Tibial artery (tissue), 4 donors: Measurements from ENCODE around the gene FZR1.
A peak's percentile ranks its signal among the peaks of the same experiment; 100 is the strongest.

Source experiments
- DNase-seq, 2 donors: peaks; one replicate each; pipeline ENCODE4 v3.0.0-alpha.2; 2019
- H3K27ac ChIP-seq, 2 donors: fragments of 200-600 bp; sonication (generic) in 1 of 2; 1 replicate in 1 of 2; 2 replicates in 1 of 2; pipeline ENCODE4 v1.5.1; 2018 to 2019; ENCODE audit warnings: mild to moderate bottlenecking in 1 of 2
- H3K27me3 ChIP-seq, 2 donors: fragments of 200-600 bp; sonication (generic) in 1 of 2; one replicate each; pipeline versions ENCODE4 v1.5.1 to v1.6.0; 2016 to 2019
- H3K36me3 ChIP-seq, 3 donors: fragments of 200-600 bp; sonication (generic) in 2 of 3; one replicate each; pipeline ENCODE4 v1.5.1; 2016 to 2019; ENCODE audit warnings: mild to moderate bottlenecking in 2 of 3
- H3K4me1 ChIP-seq, 4 donors: fragments of 200-600 bp; sonication (generic) in 2 of 4; 1 replicate in 3 of 4; 2 replicates in 1 of 4; pipeline ENCODE4 v1.5.1; 2016 to 2019
- H3K4me3 ChIP-seq, 2 donors: fragments of 200-600 bp; sonication (generic) in 1 of 2; 1 replicate in 1 of 2; 2 replicates in 1 of 2; pipeline ENCODE4 v1.5.1; 2018 to 2019; ENCODE audit warnings: mild to moderate bottlenecking in 2 of 2
- H3K9me3 ChIP-seq, 3 donors: fragments of 200-600 bp; sonication (generic) in 1 of 3; one replicate each; pipeline ENCODE4 v1.5.1; 2016 to 2019
- CTCF ChIP-seq, 2 experiments: fragments of 200-600 bp in 1 of 2; fragments of 450-650 bp in 1 of 2; IDR thresholded peaks; one replicate each; pipeline ENCODE4 v1.5.1; 2017 to 2019; ENCODE audit warnings: antibody characterized with exemption in 2 of 2, mild to moderate bottlenecking in 1 of 2, moderate library complexity in 1 of 2
- intact Hi-C: fragments of 100-400 bp; cut with DNase I; formaldehyde crosslinking; loops from one replicate; pipeline ENCODE4 v1.15.0; 2023; ENCODE audit warnings: low total_unique reads

Gene FZR1

GRCh38 chr19:3539756-3540118 lies 33.6 kb downstream of the FZR1 start:
- Histone ChIP-seq H3K27ac (no peak overlapping the region), H3K27me3 (no peaks in the 10 kb centered on the region), H3K9me3 (no peaks in the 10 kb centered on the region), H3K4me3 (no peak overlapping the region), H3K4me1 (peaks cover 0 to 28% (median 10%) of the 10 kb centered on the region in 4 donors), H3K36me3 (peaks cover 12 to 51% (median 13%) of the 10 kb centered on the region in 3 donors)
- TF ChIP-seq CTCF (IDR thresholded peaks at IDR 0.05) = no peak
- no peak for DNase-seq
- intact Hi-C loops = loop anchor here (5.0 to 10.0 kb wide), 2 partner anchors 168 to 425 kb away; partner anchors contain the start of gene TJP3

GRCh38 chr19:3543150-3544057 lies 37.3 kb downstream of the FZR1 start:
- intact Hi-C loops = loop anchor here (5.0 kb wide), 1 partner anchor 164 kb away; the partner anchor contains the start of gene TJP3
- no peaks in the 10 kb centered on the region for H3K27me3 ChIP-seq
- peak; percentile 34 to 88 for DNase-seq
- peak overlapping the region; percentile 46 to 59 for H3K27ac ChIP-seq
- no peaks in the 10 kb centered on the region for H3K9me3 ChIP-seq
- peaks cover 0 to 50% (median 7%) of the 10 kb centered on the region in 3 donors for H3K36me3 ChIP-seq
- TF ChIP-seq CTCF (IDR thresholded peaks at IDR 0.05) = no peak
- peaks cover 0 to 21% (median 10%) of the 10 kb centered on the region in 4 donors for H3K4me1 ChIP-seq
- no peak overlapping the region for H3K4me3 ChIP-seq

- peaks cover 0 to 44% (median 7%) of the 10 kb centered on the region in 3 donors for H3K36me3 ChIP-seq
- no peak for TF ChIP-seq CTCF (IDR thresholded peaks at IDR 0.05)
- no peaks in the 10 kb centered on the region for H3K27me3 ChIP-seq
- no peaks in the 10 kb centered on the region for H3K9me3 ChIP-seq
- H3K27ac ChIP-seq = no peak overlapping the region
- no peak overlapping the region for H3K4me3 ChIP-seq
- DNase-seq = no peak
- intact Hi-C loops = loop anchor here (5.0 kb wide), 1 partner anchor 163 kb away; the partner anchor contains the start of gene TJP3
- H3K4me1 ChIP-seq = peaks cover 0 to 21% (median 10%) of the 10 kb centered on the region in 4 donors
Measured at GRCh38 chr19:3544058-3544376, 37.9 kb downstream of the FZR1 start.

GRCh38 chr19:3544742-3545668 lies 38.9 kb downstream of the FZR1 start:
- TF ChIP-seq CTCF (IDR thresholded peaks at IDR 0.05) = peak; percentile 93 to 96
- Histone ChIP-seq H3K27ac (no peak overlapping the region), H3K4me3 (no peak overlapping the region), H3K36me3 (peaks cover 0 to 41% (median 7%) of the 10 kb centered on the region in 3 donors), H3K9me3 (no peaks in the 10 kb centered on the region), H3K4me1 (peaks cover 0 to 21% (median 10%) of the 10 kb centered on the region in 4 donors), H3K27me3 (no peaks in the 10 kb centered on the region)
- intact Hi-C loops = loop anchor here (1.0 to 5.0 kb wide), 2 partner anchors 73 to 162 kb away; partner anchors contain the start of gene TJP3
- peak; percentile 37 to 85 for DNase-seq

GRCh38 chr19:3545669-3546034 lies 39.5 kb downstream of the FZR1 start:
- peaks cover 0 to 21% (median 10%) of the 10 kb centered on the region in 4 donors for H3K4me1 ChIP-seq
- no peak for DNase-seq
- H3K36me3 ChIP-seq = peaks cover 0 to 43% (median 7%) of the 10 kb centered on the region in 3 donors
- intact Hi-C loops = loop anchor here (1.0 kb wide), 1 partner anchor 73 kb away; no protein-coding TSS in a partner anchor
- no peak overlapping the region for H3K27ac ChIP-seq
- no peaks in the 10 kb centered on the region for H3K9me3 ChIP-seq
- H3K27me3 ChIP-seq = no peaks in the 10 kb centered on the region
- no peak overlapping the region for H3K4me3 ChIP-seq
- TF ChIP-seq CTCF (IDR thresholded peaks at IDR 0.05) = no peak
